Thoracic aorta (tissue), 2 donors: ENCODE results near the gene CNOT1. TPM values are rescaled to one million over a fixed set of nuclear protein-coding genes. Genes with fewer than 3 reads are reported as not detected.

Experiments used
- ATAC-seq: fragments of 150-250 bp; one replicate; pipeline ENCODE4 v1.8.0; 2017; ENCODE audit warnings: low read depth; ENCODE audit not compliant: insufficient number of reproducible peaks, low FRiP score
- DNase-seq: peaks from one replicate; pipeline ENCODE4 v3.0.0-alpha.2; 2020; ENCODE audit warnings: low spot score
- H3K27ac ChIP-seq, 2 donors: fragments of 200-600 bp; sonication (generic); 1 replicate in 1 of 2; 2 replicates in 1 of 2; pipeline ENCODE4 v1.5.1; 2016; ENCODE audit warnings: mild to moderate bottlenecking in 2 of 2, moderate library complexity in 2 of 2
- H3K27me3 ChIP-seq: fragments of 200-600 bp; sonication (generic); replicated peaks from 2 replicates; pipeline ENCODE4 v1.6.0; 2016; ENCODE audit warnings: mild to moderate bottlenecking; ENCODE audit not compliant: insufficient read depth
- H3K36me3 ChIP-seq: fragments of 200-600 bp; sonication (generic); one replicate; pipeline ENCODE4 v1.5.1; 2016
- H3K4me1 ChIP-seq, 2 donors: fragments of 200-600 bp; sonication (generic); 1 replicate in 1 of 2; 2 replicates in 1 of 2; pipeline versions ENCODE4 v1.5.1 to v1.6.0; 2016; ENCODE audit warnings: low read depth in 2 of 2, mild to moderate bottlenecking in 1 of 2; ENCODE audit not compliant: control insufficient read depth in 1 of 2
- H3K4me3 ChIP-seq: fragments of 200-600 bp; sonication (generic); 2 replicates; pipeline ENCODE4 v1.5.1; 2016; ENCODE audit warnings: mild to moderate bottlenecking
- H3K9me3 ChIP-seq: fragments of 200-600 bp; sonication (generic); 2 replicates; pipeline ENCODE4 v1.5.1; 2016
- CTCF ChIP-seq: fragments of 200-600 bp; sonication (generic); IDR thresholded peaks from one replicate; pipeline ENCODE4 v1.5.1; 2019; ENCODE audit warnings: antibody characterized with exemption
- total RNA-seq, 2 donors: library from RNA; depleted of rRNA; stranded (reverse); fragments of >200 nt; gene quantifications; one replicate each; pipeline versions ENCODE4 v1.1.0 to v1.2.3, GENCODE V29; 2016

CNOT1 gene
- total RNA-seq, 2 donors from 2014 or later = 54.8 to 112 TPM

- no peaks in the 10 kb centered on the region for H3K9me3 ChIP-seq
- TF ChIP-seq CTCF = no peak
- peaks cover 0 to 6% of the 10 kb centered on the region in 2 donors for H3K4me1 ChIP-seq
- ATAC-seq = no peak
- H3K4me3 ChIP-seq = no peak overlapping the region
- H3K27ac ChIP-seq = no peak overlapping the region
- no peaks in the 10 kb centered on the region for H3K27me3 ChIP-seq
- DNase-seq = no peak
- no peaks in the 10 kb centered on the region for H3K36me3 ChIP-seq
These were observed 119.4 kb downstream of the CNOT1 start for GRCh38 chr16:58510097-58510775.

- H3K9me3 ChIP-seq = no peaks in the 10 kb centered on the region
- H3K4me3 ChIP-seq = no peak overlapping the region
- no peak for ATAC-seq
- TF ChIP-seq CTCF = no peak
- H3K27ac ChIP-seq = no peak overlapping the region
- no peaks in the 10 kb centered on the region for H3K27me3 ChIP-seq
- H3K36me3 ChIP-seq = no peaks in the 10 kb centered on the region
- DNase-seq = no peak
- H3K4me1 ChIP-seq = peaks cover 0 to 2% of the 10 kb centered on the region in 2 donors
These were observed 120.2 kb downstream of the CNOT1 start for GRCh38 chr16:58509256-58510096.

GRCh38 chr16:58508671-58509251 is 120.9 kb downstream of the CNOT1 start:
- Histone ChIP-seq H3K9me3 (no peaks in the 10 kb centered on the region), H3K36me3 (no peaks in the 10 kb centered on the region), H3K27ac (no peak overlapping the region), H3K4me1 (no peaks in the 10 kb centered on the region), H3K27me3 (no peaks in the 10 kb centered on the region), H3K4me3 (no peak overlapping the region)
- no peak for TF ChIP-seq CTCF
- DNase-seq (no peak), ATAC-seq (no peak)

GRCh38 chr16:58507963-58508670 is 121.5 kb downstream of the CNOT1 start:
- Histone ChIP-seq H3K4me1 (no peaks in the 10 kb centered on the region), H3K4me3 (no peak overlapping the region), H3K9me3 (no peaks in the 10 kb centered on the region), H3K36me3 (no peaks in the 10 kb centered on the region), H3K27ac (no peak overlapping the region), H3K27me3 (no peaks in the 10 kb centered on the region)
- no peak for TF ChIP-seq CTCF
- ATAC-seq = no peak
- DNase-seq = no peak
